HCT116 (cell line): ENCODE data around the gene SLAMF1. TPM values are rescaled to one million over a fixed set of nuclear protein-coding genes. Genes with fewer than 3 reads are reported as not detected.

Experiments
- CTCF ChIP-seq, 3 experiments: fragments of 200-600 bp in 1 of 3; sonication (generic) in 1 of 3; IDR thresholded peaks in 2 of 3; conservative IDR thresholded peaks in 1 of 3; 2 replicates each; pipeline ENCODE4 v1.5.1; 2012 to 2017; ENCODE audit warnings: low read depth in 2 of 3, low read length in 2 of 3, antibody characterized with exemption in 1 of 3, borderline replicate concordance in 1 of 3, control low read depth in 1 of 3, mild to moderate bottlenecking in 1 of 3, mixed read lengths in 1 of 3, mixed run types in 1 of 3, moderate library complexity in 1 of 3; ENCODE audit not compliant: insufficient read depth in 1 of 3
- ELF1 ChIP-seq: IDR thresholded peaks from 2 replicates; pipeline ENCODE4 v1.6.1; 2012; ENCODE audit warnings: low read depth, borderline replicate concordance
- EZH2 ChIP-seq: fragments of 200-600 bp; sonication (generic); IDR thresholded peaks from 2 replicates; pipeline ENCODE4 v1.6.1; 2017; ENCODE audit warnings: antibody characterized with exemption, mixed run types
- POLR2AphosphoS5 ChIP-seq: IDR thresholded peaks from 2 replicates; pipeline ENCODE4 v1.6.1; 2011; ENCODE audit warnings: mild to moderate bottlenecking, low read depth, low read length, moderate library complexity
- RAD21 ChIP-seq: IDR thresholded peaks from 2 replicates; pipeline ENCODE4 v1.6.1; 2012; ENCODE audit warnings: low read depth, mild to moderate bottlenecking
- REST ChIP-seq: IDR thresholded peaks from 2 replicates; pipeline ENCODE4 v1.6.1; 2012; ENCODE audit warnings: low read depth
- SP1 ChIP-seq: IDR thresholded peaks from 2 replicates; pipeline ENCODE4 v1.6.1; 2012; ENCODE audit warnings: low read depth
- SRF ChIP-seq: IDR thresholded peaks from 2 replicates; pipeline ENCODE4 v1.6.1; 2012; ENCODE audit warnings: low read depth
- YY1 ChIP-seq: IDR thresholded peaks from 2 replicates; pipeline ENCODE4 v1.6.1; 2011; ENCODE audit warnings: low read length, low read depth, moderate library complexity, mild to moderate bottlenecking; ENCODE audit not compliant: insufficient replicate concordance; ENCODE audit errors: extremely low read depth
- total RNA-seq: library from RNA; stranded (reverse); gene quantifications from one replicate; pipeline ENCODE4 v1.2.1, GENCODE V29; 2021; ENCODE audit not compliant: unreplicated experiment

The SLAMF1 gene
- total RNA-seq, 1 experiment from 2014 or later = 0.30 TPM

- TF ChIP-seq REST (no peak), SP1 (no peak), POLR2AphosphoS5 (no peak), SRF (no peak), EZH2 (no peak), ELF1 (no peak), RAD21 (no peak), YY1 (no peak), CTCF (IDR thresholded peaks at IDR 0.05 in 2 of 3, conservative IDR thresholded peaks at IDR 0.05 in 1 of 3; ENCODE audit: borderline replicate concordance in 1 of 3, insufficient read depth in 1 of 3, low read depth in 2 of 3, low read length in 2 of 3) (no peak)
These were observed 40.2 kb downstream of the SLAMF1 start (continued) for GRCh38 chr1:160606611-160607010.
